K562 (cell line): ENCODE results near the gene FAM162B.

ENCODE experiments used
- HMGXB4 ChIP-seq: sonication (generic); formaldehyde crosslinking; IDR thresholded peaks from 2 replicates; pipeline ENCODE4 v1.8.1; 2023; ENCODE audit warnings: mild to moderate bottlenecking, missing genetic modification reagents
- HOXB6 ChIP-seq: fragments of 250-450 bp; sonication (Bioruptor Pico); IDR thresholded peaks from 2 replicates; pipeline ENCODE4 v1.5.1; 2022; ENCODE audit warnings: mild to moderate bottlenecking, borderline replicate concordance
- MTA1 ChIP-seq: fragments of 450-650 bp; IDR thresholded peaks from 2 replicates; pipeline ENCODE4 v1.6.1; 2017; ENCODE audit warnings: borderline replicate concordance
- ZNF668 ChIP-seq: fragments of 250-450 bp; sonication (Bioruptor Pico); IDR thresholded peaks from 2 replicates; pipeline ENCODE4 v1.8.0; 2022; ENCODE audit warnings: mild to moderate bottlenecking, inconsistent platforms

- TF ChIP-seq MTA1 (no peak), ZNF668 (CRISPR knock-in tag) (no peak), HMGXB4 (CRISPR knock-in tag) (no peak), HOXB6 (no peak)
Measured at GRCh38 chr6:116726947-116727346, 38.6 kb downstream of the FAM162B start.
